HCT116 (cell line): ENCODE measurements around the gene CIART. TPM values are rescaled to one million over a fixed set of nuclear protein-coding genes. Genes with fewer than 3 reads are reported as not detected.

Source experiments
- ATAC-seq: fragments of 200-7000 bp; cut with Tn5 transposase; 2 replicates; pipeline ENCODE4 v1.9.1; 2020; ENCODE audit warnings: mild to moderate bottlenecking, moderate library complexity
- BruUV-seq: library from RNA; stranded (reverse); fragments of 400-500 nt; replicated peaks from 2 replicates; lab custom pipeline; 2021; lab: Mats Ljungman, UMichigan
- CTCF ChIA-PET: fragments of 300-600 bp; sonication (Branson Sonifier 250); formaldehyde crosslinking; loops from one replicate; lab custom pipeline; 2021; ENCODE audit warnings: antibody characterized with exemption; lab: Charles Lee
- POLR2A ChIA-PET: fragments of 300-600, 350-600 bp; sonication (Branson Sonifier 250); formaldehyde crosslinking; loops from one replicate; lab custom pipeline; 2021; ENCODE audit warnings: antibody characterized with exemption; lab: Charles Lee
- RAD21 ChIA-PET, 2 experiments: fragments of 300-600 bp; sonication (Branson Sonifier 250); formaldehyde crosslinking; loops; one replicate each; lab custom pipeline; 2023; ENCODE audit warnings: low total read pairs in 2 of 2; ENCODE audit not compliant: uncharacterized antibody in 2 of 2, unreplicated experiment in 2 of 2, low non-redundant PET in 1 of 2; lab: Charles Lee
- DNase-seq: peaks from one replicate; pipeline ENCODE4 v3.0.0-alpha.2; 2010; ENCODE audit warnings: low read depth, low spot score
- H2AFZ ChIP-seq: fragments of 200-600 bp; shearing (Covaris generic), sonication (generic); 2 replicates; pipeline ENCODE4 v1.6.1; 2017; ENCODE audit warnings: low read depth, mixed run types, mixed read lengths, antibody characterized with exemption, low read length; ENCODE audit not compliant: poor library complexity, severe bottlenecking
- H3K27ac ChIP-seq: 2 replicates; pipeline ENCODE4 v1.5.1; 2012; ENCODE audit warnings: low read depth, low read length
- H3K27me3 ChIP-seq: fragments of 200-600 bp; sonication (generic); 2 replicates; pipeline ENCODE4 v1.6.1; 2016; ENCODE audit warnings: mixed run types, low read length, mixed read lengths; ENCODE audit not compliant: insufficient read depth
- H3K36me3 ChIP-seq, 2 experiments: fragments of 200-500 bp in 1 of 2; fragments of 200-600 bp in 1 of 2; sonication (Bioruptor generic) in 1 of 2; sonication (generic) in 1 of 2; 2 replicates each; pipeline versions ENCODE4 v1.5.1 to v1.6.1; 2014 to 2016; ENCODE audit warnings: low read length in 2 of 2, inconsistent platforms in 1 of 2, mixed read lengths in 1 of 2, mixed run types in 1 of 2; ENCODE audit not compliant: insufficient read depth in 2 of 2, control insufficient read depth in 1 of 2
- H3K4me1 ChIP-seq, 2 experiments: fragments of 200-600 bp in 1 of 2; sonication (generic) in 1 of 2; 2 replicates each; pipeline versions ENCODE4 v1.5.1 to v1.6.1; 2012 to 2017; ENCODE audit warnings: low read length in 2 of 2, inconsistent platforms in 1 of 2, mild to moderate bottlenecking in 1 of 2, mixed read lengths in 1 of 2, mixed run types in 1 of 2, moderate library complexity in 1 of 2; ENCODE audit not compliant: insufficient read depth in 2 of 2, control insufficient read depth in 1 of 2
- H3K4me2 ChIP-seq: fragments of 200-600 bp; sonication (generic); 2 replicates; pipeline ENCODE4 v1.6.1; 2017; ENCODE audit warnings: mixed run types, low read length, mixed read lengths
- H3K4me3 ChIP-seq, 2 experiments: fragments of 200-600 bp in 1 of 2; sonication (generic) in 1 of 2; replicated peaks in 1 of 2; 2 replicates each; pipeline ENCODE4 v1.5.1; 2011 to 2016; ENCODE audit warnings: low read length in 2 of 2, control low read depth in 1 of 2, low read depth in 1 of 2, mild to moderate bottlenecking in 1 of 2, mixed read lengths in 1 of 2, mixed run types in 1 of 2
- H3K79me2 ChIP-seq: fragments of 200-600 bp; sonication (generic); 2 replicates; pipeline ENCODE4 v1.6.1; 2017; ENCODE audit warnings: mild to moderate bottlenecking, mixed run types, low read length, moderate library complexity, mixed read lengths; ENCODE audit not compliant: insufficient read depth
- H3K9ac ChIP-seq: fragments of 200-600 bp; sonication (generic); 2 replicates; pipeline ENCODE4 v1.6.1; 2016; ENCODE audit warnings: low read length, mixed read lengths
- H3K9me2 ChIP-seq: fragments of 200-600 bp; sonication (generic), shearing (Covaris generic); 2 replicates; pipeline ENCODE4 v1.6.1; 2017; ENCODE audit warnings: mixed run types, mild to moderate bottlenecking, moderate library complexity; ENCODE audit not compliant: insufficient read depth
- H3K9me3 ChIP-seq, 2 experiments: fragments of 200-500 bp in 1 of 2; fragments of 200-600 bp in 1 of 2; sonication (Bioruptor generic) in 1 of 2; sonication (generic) in 1 of 2; 2 replicates each; pipeline ENCODE4 v1.6.1; 2014 to 2017; ENCODE audit warnings: low read length in 2 of 2, mixed read lengths in 2 of 2, inconsistent platforms in 1 of 2, low read depth in 1 of 2, mild to moderate bottlenecking in 1 of 2, mixed run types in 1 of 2, moderate library complexity in 1 of 2; ENCODE audit not compliant: control insufficient read depth in 1 of 2, insufficient read depth in 1 of 2
- H4K20me1 ChIP-seq: fragments of 200-600 bp; sonication (generic), shearing (Covaris generic); 2 replicates; pipeline ENCODE4 v1.6.1; 2017; ENCODE audit warnings: mixed run types, mild to moderate bottlenecking, moderate library complexity; ENCODE audit not compliant: insufficient read depth
- CBX3 ChIP-seq: IDR thresholded peaks from 2 replicates; pipeline ENCODE4 v1.6.1; 2012; ENCODE audit warnings: low read depth
- CEBPB ChIP-seq: IDR thresholded peaks from 2 replicates; pipeline ENCODE4 v1.6.1; 2012; ENCODE audit warnings: low read depth
- EGR1 ChIP-seq: IDR thresholded peaks from 2 replicates; pipeline ENCODE4 v1.6.1; 2012; ENCODE audit warnings: low read depth
- ELF1 ChIP-seq: IDR thresholded peaks from 2 replicates; pipeline ENCODE4 v1.6.1; 2012; ENCODE audit warnings: low read depth, borderline replicate concordance
- EZH2 ChIP-seq: fragments of 200-600 bp; sonication (generic); IDR thresholded peaks from 2 replicates; pipeline ENCODE4 v1.6.1; 2017; ENCODE audit warnings: antibody characterized with exemption, mixed run types
- FOSL1 ChIP-seq: IDR thresholded peaks from 2 replicates; pipeline ENCODE4 v1.6.1; 2012; ENCODE audit warnings: low read depth
- JUND ChIP-seq: IDR thresholded peaks from 2 replicates; pipeline ENCODE4 v1.6.1; 2012
- POLR2A ChIP-seq: IDR thresholded peaks from 2 replicates; pipeline ENCODE4 v1.7.0; 2011; ENCODE audit warnings: borderline replicate concordance; ENCODE audit not compliant: insufficient read depth, insufficient read length; ENCODE audit errors: extremely low read depth
- RAD21 ChIP-seq: IDR thresholded peaks from 2 replicates; pipeline ENCODE4 v1.6.1; 2012; ENCODE audit warnings: low read depth, mild to moderate bottlenecking
- REST ChIP-seq: IDR thresholded peaks from 2 replicates; pipeline ENCODE4 v1.6.1; 2012; ENCODE audit warnings: low read depth
- SP1 ChIP-seq: IDR thresholded peaks from 2 replicates; pipeline ENCODE4 v1.6.1; 2012; ENCODE audit warnings: low read depth
- SRF ChIP-seq: IDR thresholded peaks from 2 replicates; pipeline ENCODE4 v1.6.1; 2012; ENCODE audit warnings: low read depth
- TCF7L2 ChIP-seq: IDR thresholded peaks from 2 replicates; pipeline ENCODE4 v1.7.0; 2011; ENCODE audit warnings: borderline replicate concordance, inconsistent platforms; ENCODE audit not compliant: insufficient read depth, insufficient read length; ENCODE audit errors: extremely low read depth
- YY1 ChIP-seq: IDR thresholded peaks from 2 replicates; pipeline ENCODE4 v1.6.1; 2011; ENCODE audit warnings: low read length, low read depth, moderate library complexity, mild to moderate bottlenecking; ENCODE audit not compliant: insufficient replicate concordance; ENCODE audit errors: extremely low read depth
- ZFX ChIP-seq: fragments of 450-650 bp; IDR thresholded peaks from 2 replicates; pipeline ENCODE4 v1.6.1; 2017
- ZNF274 ChIP-seq: fragments of 200-500 bp; sonication (Bioruptor generic); IDR thresholded peaks from 2 replicates; pipeline ENCODE4 v1.6.1; 2014; ENCODE audit warnings: mild to moderate bottlenecking, low read depth, low read length, inconsistent platforms
- intact Hi-C: fragments of 100-400 bp; cut with micrococcal nuclease; formaldehyde crosslinking; loops from 2 replicates; pipeline ENCODE4 v1.10.0; 2022
- total RNA-seq: library from RNA; stranded (reverse); gene quantifications from one replicate; pipeline ENCODE4 v1.2.1, GENCODE V29; 2021; ENCODE audit not compliant: unreplicated experiment

The CIART gene
- total RNA-seq, 1 experiment from 2014 or later = 0.22 TPM

GRCh38 chr1:150233359-150234308 is 48.7 kb upstream of the CIART start:
- ATAC-seq = no peak
- DNase-seq = no peak
- CTCF ChIA-PET = no interaction called here
- no peaks in the 10 kb centered on the region for H3K9me3 ChIP-seq
- peak overlapping the region; percentile 94 for H3K9ac ChIP-seq
- no peaks in the 10 kb centered on the region for H4K20me1 ChIP-seq
- peak overlapping the region; percentile 94 to 99 for H3K4me3 ChIP-seq
- peak overlapping the region; percentile 90 for H3K4me2 ChIP-seq
- H3K4me1 ChIP-seq = peaks cover 11 to 21% of the 10 kb centered on the region in 2 experiments; a peak in 3 of 4 replicates
- TF ChIP-seq ELF1 (no peak), POLR2A (no peak), EGR1 (no peak), RAD21 (no peak), SRF (peak; percentile 14; the same call in 1 of the 2 replicates), SP1 (no peak)
- TF ChIP-seq, all 23 proteins: peak for 1
- ChIA-PET RAD21 (no interaction called here), POLR2A (no interaction called here)
- Histone ChIP-seq H3K27me3 (no peaks in the 10 kb centered on the region), H3K27ac (peak overlapping the region; percentile 92), H2AFZ (no peak overlapping the region), H3K9me2 (no peaks in the 10 kb centered on the region), H3K79me2 (peaks cover 66% of the 10 kb centered on the region), H3K36me3 (peaks cover 13 to 20% of the 10 kb centered on the region in 2 experiments; a peak in 3 of 4 replicates)
- BruUV-seq = no TSS peak
- intact Hi-C loops = no loop called here

GRCh38 chr1:150234309-150234565 is 48.1 kb upstream of the CIART start:
- peaks cover 13 to 14% of the 10 kb centered on the region in 2 experiments; a peak in 3 of 4 replicates for H3K36me3 ChIP-seq
- intact Hi-C loops = no loop called here
- ChIA-PET CTCF (no interaction called here), POLR2A (no interaction called here), RAD21 (no interaction called here)
- no peaks in the 10 kb centered on the region for H3K9me3 ChIP-seq
- H3K4me3 ChIP-seq = peak overlapping the region; percentile 94 to 99
- H3K9me2 ChIP-seq = no peaks in the 10 kb centered on the region
- peaks cover 62% of the 10 kb centered on the region for H3K79me2 ChIP-seq
- DNase-seq = no peak
- H3K27ac ChIP-seq = peak overlapping the region; percentile 92
- H2AFZ ChIP-seq = no peak overlapping the region
- peak overlapping the region; percentile 94 for H3K9ac ChIP-seq
- no peak for ATAC-seq
- BruUV-seq = no TSS peak
- H3K4me2 ChIP-seq = peak overlapping the region; percentile 90
- H4K20me1 ChIP-seq = no peaks in the 10 kb centered on the region
- no peaks in the 10 kb centered on the region for H3K27me3 ChIP-seq
- peaks cover 11 to 21% of the 10 kb centered on the region in 2 experiments; a peak in 3 of 4 replicates for H3K4me1 ChIP-seq
- no peak for TF ChIP-seq CBX3
- no peak for TF ChIP-seq RAD21
- TF ChIP-seq YY1 = no peak
- no peak for TF ChIP-seq ZFX
- TF ChIP-seq FOSL1 = no peak
- TF ChIP-seq EGR1 = no peak
- TF ChIP-seq SP1 = no peak
- no peak for TF ChIP-seq JUND
- no peak for TF ChIP-seq ZNF274
- no peak for TF ChIP-seq EZH2
- TF ChIP-seq TCF7L2 = no peak
- TF ChIP-seq REST = no peak
- no peak for TF ChIP-seq CEBPB
